Epidermal melanocyte (primary cell): ENCODE measurements around the gene BCAP31.
A peak's percentile ranks its signal among the peaks of the same experiment; 100 is the strongest.
"Not testable (repeated sequence)": the region's sequence is repeated elsewhere in the genome, so short reads cannot be mapped to it uniquely, and the experiment has no call there.

Experiments
- DNase-seq: peaks from one replicate; pipeline ENCODE4 v3.0.0; 2011; ENCODE audit warnings: low spot score; ENCODE audit not compliant: insufficient read length

The BCAP31 gene

GRCh38 chrX:153709726-153710674, 14.2 kb downstream of the BCAP31 start:
- DNase-seq = no peak

- DNase-seq = peak; percentile 57
Observed at GRCh38 chrX:153708415-153708814, 15.8 kb downstream of the BCAP31 start.

GRCh38 chrX:153707406-153707805, 16.8 kb downstream of the BCAP31 start:
- no peak for DNase-seq

GRCh38 chrX:153706799-153707198, 17.4 kb downstream of the BCAP31 start:
- DNase-seq = no peak

- DNase-seq = not testable (repeated sequence)
Observed at GRCh38 chrX:153705403-153706060, 18.7 kb downstream of the BCAP31 start.

GRCh38 chrX:153704631-153705402, 19.4 kb downstream of the BCAP31 start:
- not testable (repeated sequence) for DNase-seq

GRCh38 chrX:153704021-153704526, 20.1 kb downstream of the BCAP31 start:
- no peak for DNase-seq

- DNase-seq = no peak
Observed at GRCh38 chrX:153703036-153703370, 21.2 kb downstream of the BCAP31 start.

GRCh38 chrX:153702336-153703035, 21.7 kb downstream of the BCAP31 start:
- DNase-seq = no peak

- no peak for DNase-seq
Observed at GRCh38 chrX:153701706-153702105, 22.5 kb downstream of the BCAP31 start.

- DNase-seq = no peak
Observed at GRCh38 chrX:153700967-153701366, 23.2 kb downstream of the BCAP31 start.

- DNase-seq = no peak
Observed at GRCh38 chrX:153700376-153700945, 23.7 kb downstream of the BCAP31 start.

GRCh38 chrX:153699784-153700371, 24.3 kb downstream of the BCAP31 start:
- not testable (repeated sequence) for DNase-seq

- DNase-seq = not testable (repeated sequence)
Observed at GRCh38 chrX:153699210-153699783, 24.9 kb downstream of the BCAP31 start.

- no peak for DNase-seq
Observed at GRCh38 chrX:153697924-153698865, 26.0 kb downstream of the BCAP31 start.

GRCh38 chrX:153696986-153697722, 27.0 kb downstream of the BCAP31 start:
- DNase-seq = not testable (repeated sequence)

- DNase-seq = not testable (repeated sequence)
Observed at GRCh38 chrX:153696538-153696937, 27.6 kb downstream of the BCAP31 start.

GRCh38 chrX:153696100-153696499, 28.1 kb downstream of the BCAP31 start:
- DNase-seq = no peak
